PC-9 (cell line): ENCODE data around the gene SREBF2. TPM values are rescaled to one million over a fixed set of nuclear protein-coding genes. Genes with fewer than 3 reads are reported as not detected.

Source experiments
- BruUV-seq: library from RNA; stranded (reverse); fragments of 400-500 nt; replicated peaks from 2 replicates; lab custom pipeline; 2021; lab: Mats Ljungman, UMichigan
- CTCF ChIA-PET: fragments of 300-600 bp; sonication (Branson Sonifier 250); formaldehyde crosslinking; loops from one replicate; lab custom pipeline; 2022; ENCODE audit warnings: antibody characterized with exemption; lab: Charles Lee
- POLR2A ChIA-PET: fragments of 300-600 bp; sonication (Branson Sonifier 250); formaldehyde crosslinking; loops from one replicate; lab custom pipeline; 2022; ENCODE audit warnings: antibody characterized with exemption; ENCODE audit not compliant: unreplicated experiment; lab: Charles Lee
- DNase-seq, 2 experiments: peaks; one replicate each; pipeline versions ENCODE4 v3.0.0 to v3.0.0-alpha.2; 2015 to 2022; ENCODE audit warnings: mixed read lengths in 1 of 2
- H2AFZ ChIP-seq: fragments of 200-600 bp; sonication (generic); 2 replicates; pipeline ENCODE4 v1.8.1; 2017; ENCODE audit warnings: antibody characterized with exemption
- H3F3A ChIP-seq: fragments of 200-600 bp; sonication (generic); 2 replicates; pipeline ENCODE4 v1.8.1; 2017; ENCODE audit warnings: antibody characterized with exemption, mild to moderate bottlenecking, low read depth; ENCODE audit not compliant: insufficient read depth
- H3K27ac ChIP-seq: fragments of 200-600 bp; sonication (generic); 2 replicates; pipeline ENCODE4 v1.6.1; 2016; ENCODE audit warnings: mixed run types
- H3K27me3 ChIP-seq: fragments of 200-600 bp; sonication (generic); 2 replicates; pipeline ENCODE4 v1.6.1; 2016; ENCODE audit warnings: low read depth, mixed run types; ENCODE audit not compliant: insufficient read depth
- H3K36me3 ChIP-seq: fragments of 200-600 bp; sonication (generic); 2 replicates; pipeline ENCODE4 v1.6.1; 2016; ENCODE audit warnings: low read depth, mixed run types
- H3K4me1 ChIP-seq: fragments of 200-600 bp; sonication (generic); replicated peaks from 2 replicates; pipeline ENCODE4 v1.6.1; 2016; ENCODE audit warnings: mixed run types; ENCODE audit not compliant: insufficient read depth
- H3K4me2 ChIP-seq: fragments of 200-600 bp; sonication (generic); 2 replicates; pipeline ENCODE4 v1.6.1; 2017; ENCODE audit warnings: mixed run types
- H3K4me3 ChIP-seq: fragments of 200-600 bp; sonication (generic); 2 replicates; pipeline ENCODE4 v1.6.1; 2016; ENCODE audit warnings: mixed run types
- H3K79me2 ChIP-seq: fragments of 200-600 bp; sonication (generic); 2 replicates; pipeline ENCODE4 v1.6.1; 2017; ENCODE audit warnings: low read depth, mixed run types
- H3K9me2 ChIP-seq: fragments of 200-600 bp; sonication (generic); 2 replicates; pipeline ENCODE4 v1.8.1; 2017; ENCODE audit warnings: mild to moderate bottlenecking; ENCODE audit not compliant: insufficient read depth
- H3K9me3 ChIP-seq: fragments of 200-600 bp; sonication (generic); 2 replicates; pipeline ENCODE4 v1.8.1; 2016; ENCODE audit warnings: low read depth; ENCODE audit not compliant: insufficient read depth
- H4K20me1 ChIP-seq: fragments of 200-600 bp; sonication (generic); 2 replicates; pipeline ENCODE4 v1.8.1; 2017; ENCODE audit not compliant: insufficient read depth
- EZH2 ChIP-seq: fragments of 200-600 bp; sonication (generic); IDR thresholded peaks from 2 replicates; pipeline ENCODE4 v1.8.0; 2017; ENCODE audit warnings: antibody characterized with exemption, low read depth
- intact Hi-C: fragments of 100-400 bp; cut with micrococcal nuclease; formaldehyde crosslinking; loops from one replicate; pipeline ENCODE4 v1.10.0; 2022; ENCODE audit not compliant: unreplicated experiment
- total RNA-seq: library from RNA; stranded (reverse); gene quantifications from 2 replicates; pipeline ENCODE4 v1.2.3, GENCODE V29; 2021
- TF ChIP-seq, protein P1 (sequence below): fragments of 200-600 bp; sonication (generic); conservative IDR thresholded peaks from 2 replicates; pipeline ENCODE4 v1.6.1; 2017; ENCODE audit warnings: mixed run types, antibody characterized with exemption, mild to moderate bottlenecking, moderate library complexity

SREBF2 gene
- total RNA-seq, 1 experiment from 2014 or later: 196 TPM

DNA sequence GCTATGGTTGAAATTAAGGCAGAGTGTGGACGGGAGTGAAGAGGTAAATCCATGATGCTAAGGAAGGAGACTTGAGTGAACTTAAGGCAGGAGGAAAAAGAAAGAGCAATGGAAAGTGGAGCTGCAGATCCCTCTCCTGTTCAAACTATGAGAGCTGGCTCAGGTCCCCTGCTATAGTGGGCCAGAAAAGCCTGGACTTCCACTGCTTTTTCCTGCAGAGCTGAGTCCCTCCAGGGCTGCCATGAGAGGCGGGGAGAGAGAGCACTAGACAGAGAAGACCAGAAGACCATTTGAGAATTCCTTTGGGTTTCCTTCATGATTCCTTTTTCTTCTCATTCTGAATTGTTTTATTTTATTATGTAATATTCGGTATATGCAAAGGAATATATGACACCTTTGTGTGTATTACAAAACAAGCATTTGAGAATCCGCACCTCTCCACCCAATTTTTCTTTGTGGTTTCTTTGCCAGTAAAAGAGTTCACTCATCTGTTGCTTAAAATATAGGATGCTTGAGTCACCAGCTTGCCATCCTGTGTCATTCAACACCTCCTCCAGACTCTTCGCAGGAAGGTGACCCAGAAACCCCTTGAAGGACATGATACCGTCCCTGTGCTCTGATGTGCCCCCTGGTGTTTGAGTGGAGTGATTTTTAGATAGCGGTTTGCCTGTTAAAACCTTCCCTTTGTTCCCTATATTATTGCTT, 24.4 kb downstream of the SREBF2 start:
- no peak overlapping the region for H2AFZ ChIP-seq
- H3K36me3 ChIP-seq: no peaks in the 10 kb centered on the region
- CTCF ChIA-PET: interaction anchor here (0.5 to 1.5 kb wide), 8 partner anchors 11 to 476 kb away, joined by 3 to 14 read pairs (median 3); partner anchors contain the start of gene TEF
- POLR2A ChIA-PET: interaction anchor here (0.5 to 0.7 kb wide), 2 partner anchors 29 to 60 kb away, joined by 6 to 7 read pairs; no protein-coding TSS in a partner anchor
- H3K27ac ChIP-seq: peak overlapping the region; percentile 76
- H4K20me1 ChIP-seq: peaks cover 58% of the 10 kb centered on the region
- no TSS peak for BruUV-seq
- peaks cover 60% of the 10 kb centered on the region for H3F3A ChIP-seq
- peak overlapping the region; percentile 59 for H3K4me2 ChIP-seq
- H3K79me2 ChIP-seq: peaks cover 95% of the 10 kb centered on the region
- H3K9me3 ChIP-seq: no peaks in the 10 kb centered on the region
- H3K4me1 ChIP-seq: peaks cover 51% of the 10 kb centered on the region
- intact Hi-C loops: loop anchor here (1.0 kb wide), 4 partner anchors 13 to 160 kb away; no protein-coding TSS in a partner anchor
- H3K4me3 ChIP-seq: no peak overlapping the region
- peak; percentile 67 to 97 for DNase-seq
- TF ChIP-seq, protein P1, sequence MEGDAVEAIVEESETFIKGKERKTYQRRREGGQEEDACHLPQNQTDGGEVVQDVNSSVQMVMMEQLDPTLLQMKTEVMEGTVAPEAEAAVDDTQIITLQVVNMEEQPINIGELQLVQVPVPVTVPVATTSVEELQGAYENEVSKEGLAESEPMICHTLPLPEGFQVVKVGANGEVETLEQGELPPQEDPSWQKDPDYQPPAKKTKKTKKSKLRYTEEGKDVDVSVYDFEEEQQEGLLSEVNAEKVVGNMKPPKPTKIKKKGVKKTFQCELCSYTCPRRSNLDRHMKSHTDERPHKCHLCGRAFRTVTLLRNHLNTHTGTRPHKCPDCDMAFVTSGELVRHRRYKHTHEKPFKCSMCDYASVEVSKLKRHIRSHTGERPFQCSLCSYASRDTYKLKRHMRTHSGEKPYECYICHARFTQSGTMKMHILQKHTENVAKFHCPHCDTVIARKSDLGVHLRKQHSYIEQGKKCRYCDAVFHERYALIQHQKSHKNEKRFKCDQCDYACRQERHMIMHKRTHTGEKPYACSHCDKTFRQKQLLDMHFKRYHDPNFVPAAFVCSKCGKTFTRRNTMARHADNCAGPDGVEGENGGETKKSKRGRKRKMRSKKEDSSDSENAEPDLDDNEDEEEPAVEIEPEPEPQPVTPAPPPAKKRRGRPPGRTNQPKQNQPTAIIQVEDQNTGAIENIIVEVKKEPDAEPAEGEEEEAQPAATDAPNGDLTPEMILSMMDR: peak; percentile 97
- TF ChIP-seq EZH2: no peak
- H3K9me2 ChIP-seq: no peaks in the 10 kb centered on the region
- no peaks in the 10 kb centered on the region for H3K27me3 ChIP-seq

DNA sequence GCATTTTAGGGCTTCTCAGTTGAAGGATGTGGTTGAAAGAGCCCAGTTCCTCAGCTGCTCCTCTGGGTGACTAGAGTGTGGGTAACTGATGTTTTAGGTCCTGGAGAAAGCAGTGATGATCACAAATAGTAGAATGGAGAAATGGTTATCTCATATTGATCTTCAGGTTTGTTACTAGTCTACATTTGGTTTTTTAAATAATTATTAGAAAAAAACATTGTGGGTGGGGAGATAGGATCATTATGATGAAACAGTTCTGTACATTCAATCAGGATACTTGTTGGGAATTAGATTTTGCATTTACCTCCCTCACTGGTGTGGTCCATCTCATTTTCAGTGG, 24.9 kb downstream of the SREBF2 start:
- Histone ChIP-seq H3K36me3 (no peaks in the 10 kb centered on the region), H3K27ac (peak overlapping the region; percentile 76; the same call in 1 of the 2 replicates), H3K79me2 (peaks cover 95% of the 10 kb centered on the region), H3K9me3 (no peaks in the 10 kb centered on the region), H3K9me2 (no peaks in the 10 kb centered on the region), H3K4me1 (peaks cover 57% of the 10 kb centered on the region), H3K4me2 (no peak overlapping the region), H2AFZ (no peak overlapping the region), H3K27me3 (no peaks in the 10 kb centered on the region), H3F3A (peaks cover 60% of the 10 kb centered on the region), H4K20me1 (peaks cover 56% of the 10 kb centered on the region), H3K4me3 (no peak overlapping the region)
- intact Hi-C loops: loop anchor here (1.0 to 2.0 kb wide), 5 partner anchors 14 to 161 kb away; no protein-coding TSS in a partner anchor
- TF ChIP-seq, protein P1: peak; percentile 60
- TF ChIP-seq EZH2: no peak
- DNase-seq: no peak
- POLR2A ChIA-PET: no interaction called here
- CTCF ChIA-PET: interaction anchor here (0.9 to 1.4 kb wide), 3 partner anchors 11 to 160 kb away, joined by 3 to 14 read pairs (median 4); no protein-coding TSS in a partner anchor
- no TSS peak for BruUV-seq

DNA sequence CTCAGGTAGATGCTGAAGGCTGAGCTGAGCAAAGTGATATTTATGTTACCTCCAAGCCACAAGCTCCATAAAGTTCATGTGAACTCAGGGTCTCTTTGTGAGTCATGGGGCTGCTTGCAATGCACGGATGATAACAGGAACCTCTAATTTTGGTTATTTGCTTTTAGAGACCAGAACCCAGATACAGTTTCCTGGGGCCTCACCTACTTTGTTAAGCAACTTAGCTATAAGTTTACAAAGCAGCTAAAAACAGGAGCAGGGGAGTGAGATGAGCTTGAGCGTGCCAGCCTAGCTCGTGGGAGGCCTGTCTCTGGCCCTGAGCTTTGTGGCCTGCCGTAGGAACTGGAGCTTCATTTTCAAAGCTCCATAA, 29.2 kb downstream of the SREBF2 start:
- ChIA-PET POLR2A (interaction anchor here (0.7 kb wide), 2 partner anchors 195 to 1717 kb away, joined by 3 to 4 read pairs; no protein-coding TSS in a partner anchor), CTCF (no interaction called here)
- peak overlapping the region; percentile 35 for H3K27ac ChIP-seq
- H2AFZ ChIP-seq: no peak overlapping the region
- 0 out of 2 replicates have a peak, but pooled peaks cover 7% of the 10 kb centered on the region for H3K36me3 ChIP-seq
- no TSS peak for BruUV-seq
- peaks cover 38% of the 10 kb centered on the region for H3K4me1 ChIP-seq
- H3K4me2 ChIP-seq: peak overlapping the region; percentile 10
- no peaks in the 10 kb centered on the region for H3K9me2 ChIP-seq
- peaks cover 78% of the 10 kb centered on the region for H4K20me1 ChIP-seq
- H3K9me3 ChIP-seq: no peaks in the 10 kb centered on the region
- H3K27me3 ChIP-seq: no peaks in the 10 kb centered on the region
- DNase-seq: peak in 1 of 2 experiments; percentile 65
- intact Hi-C loops: no loop called here
- TF ChIP-seq, protein P1: no peak
- TF ChIP-seq EZH2: no peak
- H3F3A ChIP-seq: peaks cover 40% of the 10 kb centered on the region
- peaks cover 85% of the 10 kb centered on the region for H3K79me2 ChIP-seq
- no peak overlapping the region for H3K4me3 ChIP-seq
